ENCODE results near the gene APC2. TPM values are rescaled to one million over a fixed set of nuclear protein-coding genes. Genes with fewer than 3 reads are reported as not detected.

APC2 gene
- 122 TPM for total RNA-seq

GRCh38 chr19:1449467-1450442, at the start of gene APC2:
TSS of gene APC2 (plus strand) at chr19:1450121. CDS start at chr19:1453002, 2,881 bp downstream.

GRCh38 chr19:1401138-1401888, 48.6 kb upstream of the APC2 start, which contains the start of gene GAMT:
TSS of gene GAMT (minus strand) at chr19:1401542. CDS start at chr19:1401476, 66 bp downstream.

GRCh38 chr19:1407528-1408299, 42.2 kb upstream of the APC2 start, which contains the start of gene DAZAP1:
TSS of gene DAZAP1 (plus strand) at chr19:1407586. CDS start at chr19:1407774, 188 bp downstream.

GRCh38 chr19:1438035-1438932, 11.6 kb upstream of the APC2 start, which contains the start of gene RPS15:
TSS of gene RPS15 (plus strand) at chr19:1438396. CDS start at chr19:1438426, 30 bp downstream.

GRCh38 chr19:1478934-1479707, 29.2 kb downstream of the APC2 start, which contains the start of gene C19orf25:
TSS of gene C19orf25 (minus strand) at chr19:1479215. CDS start at chr19:1478903, 312 bp downstream.

GRCh38 chr19:1490311-1491113, 40.6 kb downstream of the APC2 start, which contains the start of gene PCSK4:
TSS of gene PCSK4 (minus strand) at chr19:1490350. CDS start at chr19:1490346, 4 bp downstream.

GRCh38 chr19:1491114-1491848, 41.4 kb downstream of the APC2 start, which contains the start of gene REEP6:
TSS of gene REEP6 (plus strand) at chr19:1491181. CDS start at chr19:1491270, 89 bp downstream.

GRCh38 chr19:1512671-1513498, 63.0 kb downstream of the APC2 start, which contains the start of gene ADAMTSL5:
TSS of gene ADAMTSL5 (minus strand) at chr19:1513019. CDS start at chr19:1510943, 2,076 bp downstream.

Other genes starting within 250 kb of the APC2 start
- gene STK11, start 244.3 kb upstream of the APC2 start, total RNA-seq = 45.7 TPM
- gene CBARP, start 212.1 kb upstream of the APC2 start, total RNA-seq = 12.9 TPM
- 18.5 TPM for gene ATP5F1D, start 208.4 kb upstream of the APC2 start, total RNA-seq
- 14.1 TPM for gene MIDN, start 201.5 kb upstream of the APC2 start, total RNA-seq
- 512 TPM for gene CIRBP, start 180.8 kb upstream of the APC2 start, total RNA-seq
- 5.8 TPM for gene FAM174C, start 174.6 kb upstream of the APC2 start, total RNA-seq
- gene EFNA2, start 164.2 kb upstream of the APC2 start, total RNA-seq = 12.5 TPM
- 44.8 TPM for gene NDUFS7, start 66.2 kb upstream of the APC2 start, total RNA-seq
- 22.1 TPM for gene GAMT, start 48.6 kb upstream of the APC2 start, total RNA-seq
- gene DAZAP1, start 42.5 kb upstream of the APC2 start, total RNA-seq = 27.2 TPM
- 300 TPM for gene RPS15, start 11.7 kb upstream of the APC2 start, total RNA-seq
- 22.8 TPM for gene C19orf25, start 29.1 kb downstream of the APC2 start, total RNA-seq
- 3.9 TPM for gene PCSK4, start 40.2 kb downstream of the APC2 start, total RNA-seq
- gene REEP6, start 41.1 kb downstream of the APC2 start, total RNA-seq = 5.1 TPM
- not detected for gene ADAMTSL5, start 62.9 kb downstream of the APC2 start, total RNA-seq
- 0.23 TPM for gene PLK5, start 74.0 kb downstream of the APC2 start, total RNA-seq
- gene MEX3D, start 118.2 kb downstream of the APC2 start, total RNA-seq = 33.9 TPM
- 42.4 TPM for gene MBD3, start 142.7 kb downstream of the APC2 start, total RNA-seq
- gene UQCR11, start 155.3 kb downstream of the APC2 start, total RNA-seq = 61.8 TPM
- gene TCF3, start 202.5 kb downstream of the APC2 start, total RNA-seq = 27.0 TPM

All from diencephalon (tissue), 1 donor.